NK-92 (cell line): ENCODE results near the gene DYRK2.
A peak's percentile ranks its signal among the peaks of the same experiment; 100 is the strongest.

Experiments used
- DNase-seq: peaks from one replicate; lab custom pipeline; 2025; ENCODE audit not compliant: unreplicated experiment; lab: John Stamatoyannopoulos, UW

DYRK2 gene

DNA sequence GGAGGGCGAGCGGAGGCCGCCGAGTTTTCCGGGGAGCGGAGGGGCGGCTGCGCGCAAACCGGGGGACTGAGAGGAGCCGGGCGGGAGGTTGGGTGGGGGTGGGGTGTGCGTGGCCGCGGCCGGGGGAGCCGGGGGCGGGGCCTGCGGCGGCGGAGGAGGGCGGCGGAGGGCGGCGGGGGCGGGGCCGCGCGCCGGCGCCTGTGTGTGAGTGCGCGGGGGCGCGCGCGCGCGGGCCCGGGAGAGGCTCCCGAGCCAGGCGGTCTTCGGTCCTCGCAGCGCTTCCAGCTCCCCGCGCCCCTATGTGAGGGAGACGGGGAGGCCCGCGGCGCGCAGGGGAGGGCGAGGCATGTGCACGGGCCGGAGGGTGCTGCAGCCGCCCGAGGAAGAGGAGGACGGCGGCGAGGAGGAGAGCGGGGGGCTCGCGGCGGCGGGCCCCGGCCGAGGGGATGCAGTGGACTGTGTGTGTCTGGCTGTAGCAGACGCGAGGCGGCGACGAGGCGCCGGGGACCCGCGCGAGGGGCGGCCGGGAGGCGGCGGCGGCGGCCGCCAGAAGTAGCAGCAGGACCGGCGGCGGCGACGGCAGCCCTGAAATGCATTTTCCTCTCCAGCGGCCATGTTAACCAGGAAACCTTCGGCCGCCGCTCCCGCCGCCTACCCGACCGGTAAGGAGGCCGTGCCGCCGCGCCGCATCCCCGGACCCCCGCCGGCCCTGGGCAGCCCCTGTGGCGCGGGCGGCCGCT is at the start of gene DYRK2:
DYRK2 (plus strand) TSS at position 225 of the 740 bp plus-strand sequence; CDS start at position 614, 389 bp downstream.
- no peak for DNase-seq

DNA sequence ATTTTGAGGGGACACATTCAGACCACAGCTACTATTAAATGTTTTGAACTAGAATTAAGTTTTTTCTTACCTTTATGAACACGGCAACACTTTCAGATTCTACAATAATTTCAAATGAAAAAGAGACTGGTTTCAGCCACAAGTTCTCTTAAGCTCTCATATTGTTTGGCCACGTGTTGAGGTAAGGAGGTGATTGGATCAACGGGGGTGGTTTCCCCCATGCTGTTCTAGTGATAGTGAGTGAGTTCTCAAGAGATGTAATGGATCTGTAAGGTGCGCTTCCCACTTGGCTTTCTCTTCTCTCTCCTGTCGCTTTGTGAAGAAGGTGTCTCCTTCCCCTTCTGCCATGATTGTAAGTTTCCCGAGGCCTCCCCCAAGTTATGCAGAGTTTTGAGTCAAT is 48.9 kb upstream of the DYRK2 start:
- no peak for DNase-seq

DNA sequence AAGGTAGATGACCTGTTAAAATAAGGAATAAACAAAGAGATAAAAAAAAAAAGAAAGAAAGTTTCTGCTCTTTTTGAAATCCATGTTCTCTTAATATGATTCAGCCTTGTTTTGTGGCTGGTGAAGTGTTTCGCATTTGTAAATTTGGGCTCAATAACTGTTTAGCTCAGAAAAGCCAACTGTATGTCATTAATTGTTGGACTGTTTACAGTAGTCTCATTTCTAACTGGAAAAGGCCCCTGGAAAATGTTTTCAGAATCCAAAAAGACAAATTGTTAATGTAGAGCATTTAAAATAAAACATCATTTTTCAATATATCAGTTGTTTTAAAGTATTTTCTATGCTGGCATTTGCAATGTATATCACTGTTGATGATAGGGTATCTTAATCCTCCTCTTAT is 47.4 kb upstream of the DYRK2 start:
- DNase-seq = no peak

DNA sequence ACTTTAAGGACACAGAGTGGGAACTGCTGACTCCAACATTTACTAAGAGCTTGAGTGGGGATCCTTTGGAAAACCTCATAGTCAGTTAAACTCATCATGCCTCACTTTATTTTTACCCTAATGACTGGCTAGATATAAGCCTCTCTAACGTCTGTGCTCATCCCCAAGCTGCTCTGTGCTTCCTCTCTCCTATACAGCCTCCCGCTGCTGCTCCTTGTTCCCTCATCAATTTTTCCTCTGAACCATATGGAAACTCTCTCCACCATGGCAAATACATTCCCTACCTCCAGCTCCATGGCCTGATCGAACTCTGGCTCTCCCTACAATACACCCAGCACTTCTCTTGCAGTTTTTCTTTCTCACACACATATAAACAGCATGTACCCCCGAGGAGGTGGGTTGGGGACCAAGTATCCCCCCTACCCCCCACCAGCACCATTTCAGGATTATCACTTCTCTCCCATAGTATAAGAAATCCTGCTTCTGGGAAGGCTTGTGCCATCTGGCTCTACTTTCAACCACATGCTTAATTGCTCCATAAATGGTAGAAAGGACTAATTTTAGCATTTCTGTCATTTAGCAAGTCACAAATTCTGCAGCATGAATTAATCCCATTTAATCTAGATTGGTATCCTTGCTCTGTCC is 39.2 kb upstream of the DYRK2 start:
- no peak for DNase-seq

DNA sequence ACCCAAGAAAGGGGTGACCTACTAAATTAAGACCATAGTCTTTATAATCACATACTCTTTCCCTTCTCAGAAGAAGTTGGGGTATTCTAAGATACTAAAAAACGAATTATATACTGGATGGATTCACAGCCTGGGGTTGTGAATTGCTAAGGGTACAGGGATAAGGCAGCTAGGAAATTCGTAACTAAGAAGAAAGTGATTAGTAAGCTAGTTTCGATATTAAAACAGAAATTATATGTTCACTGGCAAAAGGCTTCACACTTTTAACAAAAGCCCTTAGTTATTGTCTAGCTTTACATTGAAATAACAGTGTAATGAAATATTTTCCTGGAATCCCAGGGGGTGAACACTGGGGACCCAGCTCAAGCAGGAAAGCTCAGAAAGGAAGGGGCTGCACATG is 35.5 kb upstream of the DYRK2 start:
- DNase-seq = no peak

DNA sequence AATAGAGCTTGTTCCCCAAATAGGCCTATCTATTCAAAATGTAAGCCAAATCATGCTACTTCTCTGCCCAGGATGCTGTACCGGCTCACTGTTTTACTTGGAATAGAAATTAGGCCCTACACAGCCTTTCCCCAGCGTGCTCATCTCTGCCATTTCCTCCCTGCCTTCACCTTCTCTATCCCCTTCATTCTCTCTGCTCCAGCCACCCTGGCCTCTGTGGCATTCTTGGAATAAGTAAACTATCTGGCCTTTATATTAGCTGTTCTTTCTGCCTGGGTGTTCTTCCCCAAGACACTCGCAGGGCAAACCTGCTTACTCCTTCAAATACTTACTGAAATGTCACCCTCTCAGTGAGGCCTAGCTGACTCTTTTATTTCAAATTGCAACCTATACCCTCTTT is 30.9 kb upstream of the DYRK2 start:
- no peak for DNase-seq

DNA sequence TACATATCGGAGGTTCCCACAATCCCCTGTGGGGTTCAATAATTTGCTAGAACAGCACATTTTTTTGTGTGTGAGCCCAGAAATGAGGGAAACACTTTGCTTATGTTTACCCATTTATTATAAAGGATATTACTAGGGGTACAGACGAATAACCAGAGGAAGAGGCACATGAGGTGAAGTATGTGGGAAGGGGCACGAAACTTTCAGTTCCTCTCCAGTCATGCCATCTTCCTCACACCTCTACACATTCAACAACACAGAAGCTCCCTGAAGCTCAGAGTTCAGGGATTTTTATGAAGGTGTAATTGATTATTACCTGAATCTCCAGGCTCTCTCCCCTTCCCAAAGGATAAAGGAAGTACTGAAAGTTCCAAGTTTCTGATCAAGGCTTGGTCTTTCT is 30.2 kb upstream of the DYRK2 start:
- no peak for DNase-seq

DNA sequence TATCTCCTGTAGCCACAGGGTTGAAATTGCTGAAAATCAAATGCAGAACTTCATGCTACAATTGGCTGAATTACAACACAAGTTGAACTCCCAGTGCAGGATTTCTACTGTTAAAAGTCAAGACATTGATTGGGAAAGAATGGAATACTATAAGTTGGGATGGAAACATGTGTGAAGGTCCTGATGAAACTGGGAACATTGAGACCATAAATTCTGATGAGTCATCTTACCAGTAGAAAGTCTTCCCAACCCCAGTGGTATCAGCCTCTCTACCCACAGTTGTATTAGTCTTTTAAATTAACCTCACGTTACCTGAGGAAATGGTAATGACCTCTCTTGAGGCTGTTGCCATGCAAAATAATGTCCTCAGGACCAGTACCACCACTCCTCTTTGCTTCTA is 27.4 kb upstream of the DYRK2 start:
- DNase-seq = no peak

DNA sequence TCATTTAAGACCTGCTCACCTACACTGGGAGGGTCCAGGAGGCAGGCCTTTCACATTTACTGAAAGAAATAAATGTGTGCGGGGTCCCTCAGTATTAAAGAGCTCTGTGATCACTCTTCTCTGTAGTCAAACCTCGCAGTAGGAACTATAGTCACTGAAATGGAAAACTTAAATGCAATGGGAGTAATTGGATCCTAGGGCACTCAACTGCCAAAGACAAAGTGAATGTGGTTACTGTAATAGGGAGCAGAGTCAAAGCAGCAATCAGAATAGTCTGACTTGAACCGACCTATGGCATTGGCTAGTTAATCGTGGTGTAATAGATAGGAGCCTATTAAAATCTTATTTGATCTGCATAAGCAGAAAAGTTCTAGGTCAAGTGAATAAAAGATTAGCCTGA is 26.6 kb upstream of the DYRK2 start:
- DNase-seq = no peak

DNA sequence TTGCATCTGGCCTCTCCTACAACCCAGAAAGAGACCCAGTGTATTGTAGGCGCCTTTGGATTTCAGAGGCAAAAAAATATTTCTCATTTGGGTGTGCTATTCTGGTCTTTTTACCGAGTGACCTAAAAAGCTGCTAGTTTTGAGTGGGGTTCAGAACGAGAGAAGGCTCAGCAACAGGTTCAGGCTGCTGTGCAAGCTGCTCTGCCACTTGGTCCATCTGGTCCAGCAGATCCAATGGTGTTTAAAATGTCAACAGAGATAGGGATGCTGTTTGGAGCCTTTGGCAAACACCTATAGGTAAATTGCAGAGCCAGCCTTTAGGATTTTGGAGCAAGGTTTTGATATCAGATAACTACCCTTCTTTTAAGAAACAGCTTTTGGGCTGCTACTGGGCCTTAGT is 25.3 kb upstream of the DYRK2 start:
- DNase-seq = no peak

DNA sequence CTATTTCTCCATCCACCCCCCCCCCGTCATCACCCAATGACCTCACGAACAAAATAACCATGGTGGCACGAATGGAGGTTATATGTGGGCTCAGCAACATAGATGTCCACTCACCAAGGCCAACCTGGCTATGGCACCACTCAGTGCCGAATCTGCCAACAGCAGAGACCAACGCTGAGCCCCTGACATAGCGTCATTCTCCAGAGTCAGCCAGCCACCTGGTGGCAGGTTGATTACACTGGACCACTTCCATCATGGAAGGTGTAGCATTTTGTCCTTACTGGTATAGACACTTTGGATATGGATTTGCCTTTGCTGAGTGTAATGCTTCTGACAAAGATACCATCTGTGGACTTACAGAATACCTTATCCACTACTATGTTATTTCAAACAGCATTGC is 24.2 kb upstream of the DYRK2 start:
- no peak for DNase-seq

DNA sequence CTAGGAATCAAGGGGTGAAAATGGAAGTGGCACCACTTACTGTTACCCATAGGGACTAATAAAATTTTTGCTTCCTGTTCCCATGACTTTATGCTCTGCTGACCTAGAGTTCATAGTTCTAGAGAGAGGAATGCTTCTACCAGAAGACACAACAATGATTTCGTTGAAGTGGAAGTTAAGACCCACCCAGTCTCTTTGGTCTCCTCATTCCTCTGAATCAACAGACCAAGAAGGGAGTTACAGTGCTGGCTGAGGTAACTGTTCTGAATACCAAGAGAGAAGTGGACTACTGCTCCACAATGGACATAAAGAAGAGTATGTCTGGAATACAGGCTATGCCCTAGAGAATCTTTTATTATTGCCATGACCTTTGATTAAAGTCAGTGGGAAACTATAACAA is 23.5 kb upstream of the DYRK2 start:
- DNase-seq = no peak

DNA sequence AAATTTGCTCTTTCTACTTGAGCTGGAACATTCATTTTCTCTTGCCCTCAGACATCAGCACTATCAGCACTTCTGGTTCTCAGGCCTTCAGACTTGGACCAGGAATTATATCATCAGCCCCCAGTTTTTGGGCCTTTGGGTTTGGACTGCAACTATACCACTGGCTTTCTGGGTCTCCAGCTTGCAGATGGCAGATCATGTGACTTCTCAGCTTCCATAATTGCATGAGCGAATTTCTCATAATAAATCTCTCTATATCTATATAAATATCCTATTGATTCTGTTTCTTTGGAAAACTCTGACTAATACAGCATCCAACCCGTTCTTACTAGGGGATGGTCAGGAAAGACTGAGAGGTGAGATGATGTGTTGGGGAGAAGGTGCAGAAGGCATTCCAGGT is 22.4 kb upstream of the DYRK2 start:
- no peak for DNase-seq

DNA sequence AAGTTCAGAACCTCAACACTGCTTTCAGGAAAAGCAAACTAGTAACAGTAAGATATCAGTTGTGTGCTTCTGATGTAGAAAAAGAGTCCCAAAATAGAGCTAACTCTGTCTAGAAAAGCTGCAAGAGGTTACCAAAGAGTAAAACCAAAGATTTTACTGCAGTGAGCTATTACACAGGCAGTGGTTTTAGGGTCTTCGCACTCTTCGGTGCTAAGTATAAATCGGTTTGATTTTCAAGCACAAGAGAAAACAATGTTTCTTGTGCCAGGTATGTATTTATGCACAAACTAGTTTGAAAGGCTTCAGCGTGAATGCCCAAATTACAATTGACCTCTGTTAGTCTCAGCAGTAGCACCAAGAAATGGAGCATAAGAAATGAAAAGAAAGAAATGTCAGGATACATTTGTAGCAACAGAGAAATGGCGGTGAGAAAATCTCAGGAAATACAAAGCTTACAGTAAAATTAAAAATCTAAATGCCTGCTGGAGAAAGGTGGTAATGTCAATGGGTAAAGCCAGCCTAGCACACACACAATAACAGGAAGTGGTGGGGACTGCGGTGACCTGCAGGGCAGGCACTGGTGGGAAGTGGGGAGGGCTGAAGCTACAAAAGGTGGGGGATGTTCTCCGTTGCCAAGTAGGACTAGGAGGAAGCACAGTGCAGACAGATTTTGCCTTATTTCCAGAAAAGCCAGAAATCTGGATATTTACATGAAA is 18.0 kb upstream of the DYRK2 start:
- DNase-seq = peak; percentile 41

DNA sequence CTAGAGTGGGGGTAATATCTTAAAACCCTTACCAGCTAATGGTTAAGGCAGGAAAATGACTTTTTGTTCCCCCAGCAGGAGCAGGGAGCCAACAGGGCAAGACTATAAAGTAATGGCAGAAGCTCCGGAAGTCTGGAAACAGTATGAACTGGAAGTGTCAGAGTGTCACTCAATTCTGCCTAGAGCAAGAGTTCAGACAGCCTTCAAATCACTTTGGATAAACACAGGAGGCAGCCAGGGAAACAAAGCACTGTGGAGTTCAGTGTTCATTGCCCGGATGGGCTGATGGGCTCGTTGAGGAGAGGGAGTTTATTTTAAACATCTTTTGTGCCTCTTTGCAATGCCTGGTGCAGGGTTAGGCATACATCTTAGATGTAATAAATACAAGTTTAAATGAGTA is 16.5 kb upstream of the DYRK2 start:
- no peak for DNase-seq

DNA sequence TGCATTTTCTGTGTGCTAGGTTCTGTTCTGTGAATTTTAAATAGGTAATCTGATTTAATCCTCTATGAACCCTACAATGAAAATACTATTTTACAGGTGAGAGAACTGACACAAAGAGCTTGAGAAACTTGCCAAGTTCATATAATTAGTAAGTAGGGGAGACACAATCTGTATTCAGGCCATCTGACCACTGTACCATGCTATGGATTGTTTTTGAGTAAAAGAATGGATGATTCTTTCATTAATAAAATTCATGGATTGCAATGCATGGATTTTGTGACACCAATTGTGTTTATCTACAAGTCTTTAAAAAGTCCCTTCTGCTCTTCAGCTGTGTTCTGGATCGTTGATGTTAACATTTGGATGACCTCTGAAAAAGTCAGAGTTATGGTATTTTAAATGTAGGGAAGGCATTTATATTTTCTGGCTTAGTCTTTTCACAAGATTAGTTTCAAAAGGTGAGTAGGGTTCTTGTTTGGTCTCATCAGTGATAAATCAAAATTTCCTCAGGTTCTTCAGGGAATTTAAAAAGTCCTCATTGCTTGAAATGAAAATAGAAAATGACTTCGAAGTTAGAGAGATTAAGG is 15.4 kb upstream of the DYRK2 start:
- no peak for DNase-seq

DNA sequence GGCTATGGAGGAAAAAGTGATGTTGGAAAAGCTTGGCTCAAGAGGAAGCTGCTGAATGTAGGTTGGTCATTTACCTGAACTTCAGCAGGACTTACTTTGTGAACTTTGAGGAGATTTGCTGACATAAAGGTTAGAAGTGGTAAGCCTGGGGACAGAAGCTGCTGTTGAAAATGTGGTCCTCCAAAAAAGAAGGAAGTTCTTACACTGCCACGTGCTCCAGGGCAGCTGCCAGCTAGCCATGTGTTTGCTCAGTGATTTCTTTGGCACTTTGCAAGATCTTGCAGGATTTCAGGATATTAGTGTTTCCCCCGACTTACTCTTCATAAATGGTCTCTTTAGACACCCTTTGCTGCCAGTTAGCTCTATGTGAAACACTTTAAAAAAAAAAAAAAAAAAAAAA is 14.8 kb upstream of the DYRK2 start:
- DNase-seq = no peak

DNA sequence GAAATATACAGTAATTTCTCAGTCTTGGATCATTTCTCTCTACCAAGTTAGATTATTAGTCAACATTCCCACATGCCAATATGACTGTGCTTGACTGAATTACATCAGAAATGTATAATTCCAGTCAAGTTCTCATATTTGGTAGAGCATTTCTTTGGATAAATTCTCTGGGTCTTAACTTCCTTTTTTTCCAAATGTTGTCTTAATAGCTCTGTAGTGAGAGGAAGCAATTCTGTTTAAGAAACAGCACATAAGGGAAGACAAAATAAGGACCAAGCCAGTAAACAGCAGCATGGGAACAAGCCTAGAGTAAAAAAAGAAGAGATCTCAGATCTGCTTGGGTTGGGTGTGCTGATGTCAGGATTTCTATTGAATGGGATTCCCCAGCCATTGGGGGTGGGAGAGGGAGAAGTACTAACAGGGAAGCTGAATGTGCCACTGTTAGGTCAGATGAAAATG is 14.2 kb upstream of the DYRK2 start:
- no peak for DNase-seq

DNA sequence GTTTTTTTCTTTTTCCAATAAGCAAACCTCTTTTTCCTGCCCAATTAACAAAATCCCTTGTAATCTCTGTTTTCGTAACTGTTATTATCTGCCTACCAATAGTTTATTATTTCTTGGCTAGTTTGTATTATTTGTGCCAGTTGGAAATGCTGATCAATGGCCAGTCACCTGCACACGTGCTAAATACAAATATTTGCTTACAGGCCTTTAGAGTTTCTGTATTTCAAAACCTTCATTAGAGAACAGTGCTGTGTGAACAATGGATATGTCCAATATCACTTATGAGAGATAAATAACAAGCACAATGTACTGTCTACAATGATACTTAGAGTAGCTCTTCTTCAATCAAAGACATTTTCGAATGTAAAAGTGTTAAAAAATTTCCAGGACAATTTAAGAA is 10.8 kb upstream of the DYRK2 start:
- DNase-seq = no peak

DNA sequence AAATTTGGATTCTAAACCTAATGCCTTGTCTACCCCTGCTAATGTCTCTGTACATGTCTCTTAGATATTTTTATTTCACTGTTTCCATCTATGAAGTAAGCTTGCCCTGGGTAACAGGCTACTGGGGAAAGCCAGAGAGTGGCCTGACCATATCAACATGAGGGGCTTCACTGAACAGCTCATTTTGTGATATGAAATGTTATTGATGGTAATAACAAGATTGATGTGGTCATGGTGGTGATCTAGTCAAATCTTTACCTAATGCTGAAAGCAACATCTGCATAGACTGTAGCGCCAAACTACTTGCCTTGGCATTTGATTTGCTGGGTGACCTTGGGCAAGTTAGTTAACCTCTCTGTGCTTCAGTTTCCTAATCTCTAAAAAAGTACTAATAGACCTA is 9.9 kb upstream of the DYRK2 start:
- no peak for DNase-seq

DNA sequence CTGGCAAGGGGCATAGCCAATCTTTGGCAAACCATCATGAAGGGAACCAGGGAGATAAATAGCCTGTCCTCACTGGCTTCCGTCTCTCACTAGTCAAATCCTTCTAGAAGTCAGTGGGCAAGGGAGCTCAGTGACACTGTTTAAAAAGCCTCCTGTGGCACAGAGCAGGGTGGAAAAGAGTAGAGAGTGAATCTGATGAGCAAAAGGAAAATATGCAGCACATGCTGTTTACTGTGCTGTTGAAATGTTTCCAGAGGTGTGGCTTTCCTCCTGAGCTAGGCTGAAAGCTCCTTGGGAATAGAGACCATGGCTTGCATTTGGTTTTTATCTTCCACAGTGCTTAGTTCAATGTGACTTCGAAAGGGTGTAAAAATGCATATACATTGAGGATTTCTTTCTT is 7.7 kb upstream of the DYRK2 start:
- DNase-seq = no peak

DNA sequence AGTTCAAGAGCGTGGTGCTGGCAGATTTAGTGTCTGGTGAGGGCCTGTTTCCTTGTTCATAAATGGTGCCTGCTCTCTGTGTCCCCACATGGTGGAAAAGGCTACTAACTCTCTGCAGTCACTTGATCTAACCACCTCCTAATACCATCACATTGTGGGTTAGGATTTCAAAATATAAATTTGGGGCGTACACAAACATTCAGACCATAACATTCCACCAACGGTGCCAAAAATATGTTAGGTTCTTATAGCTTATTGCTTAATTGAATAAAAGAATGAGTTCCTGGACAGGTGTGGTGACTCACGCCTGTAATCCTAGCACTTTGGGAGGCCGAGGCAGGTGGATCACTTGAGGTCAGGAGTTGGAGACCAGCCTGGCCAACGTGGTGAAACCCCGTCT is 3.4 kb upstream of the DYRK2 start:
- no peak for DNase-seq
